GM12864 (cell line): ENCODE results near the gene FBXW12.

Experiments
- DNase-seq: peaks from one replicate; pipeline ENCODE4 v3.0.0-alpha.2; 2011; ENCODE audit warnings: low read depth
- H3K4me3 ChIP-seq: 2 replicates; pipeline ENCODE4 v1.5.1; 2011; ENCODE audit warnings: mild to moderate bottlenecking, low read depth, low read length, control low read depth
- TF ChIP-seq, protein P1 (sequence below): IDR thresholded peaks from 2 replicates; pipeline ENCODE4 v1.5.1; 2011; ENCODE audit warnings: low read depth, mild to moderate bottlenecking, moderate library complexity, low read length, control low read depth, inconsistent platforms; ENCODE audit errors: missing control alignments

Gene FBXW12

DNA sequence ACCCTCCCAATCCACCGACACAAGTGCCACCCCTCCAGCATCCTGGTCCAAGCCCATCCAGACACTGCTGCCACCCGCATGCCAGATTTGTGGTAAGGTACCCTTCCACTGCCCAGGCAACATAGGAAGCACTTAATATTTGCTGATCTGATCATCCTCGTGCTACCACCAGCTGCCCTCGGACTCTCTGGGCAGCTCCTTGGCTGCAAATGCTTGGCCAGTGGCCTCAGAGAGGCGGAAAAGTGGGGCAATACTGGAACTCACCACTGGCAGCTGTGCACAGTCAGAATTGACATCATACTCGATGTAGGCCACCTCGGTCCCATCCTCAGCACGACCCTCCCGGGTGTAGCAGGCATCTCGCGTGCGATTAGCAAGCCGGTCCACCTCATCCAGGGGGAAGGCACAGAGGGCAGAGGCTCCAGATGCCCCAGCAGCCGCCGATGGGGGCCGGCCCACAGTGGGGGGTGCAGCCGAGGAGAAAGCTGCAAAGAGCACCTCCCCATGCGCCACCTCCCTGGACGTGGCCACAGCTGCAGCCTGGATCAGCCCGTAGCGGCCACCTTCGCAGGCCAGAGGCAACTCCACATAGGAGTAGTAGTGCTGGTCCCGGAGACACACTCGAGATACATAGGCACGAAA, 51.3 kb downstream of the FBXW12 start:
- no peak for DNase-seq
- TF ChIP-seq, protein P1, sequence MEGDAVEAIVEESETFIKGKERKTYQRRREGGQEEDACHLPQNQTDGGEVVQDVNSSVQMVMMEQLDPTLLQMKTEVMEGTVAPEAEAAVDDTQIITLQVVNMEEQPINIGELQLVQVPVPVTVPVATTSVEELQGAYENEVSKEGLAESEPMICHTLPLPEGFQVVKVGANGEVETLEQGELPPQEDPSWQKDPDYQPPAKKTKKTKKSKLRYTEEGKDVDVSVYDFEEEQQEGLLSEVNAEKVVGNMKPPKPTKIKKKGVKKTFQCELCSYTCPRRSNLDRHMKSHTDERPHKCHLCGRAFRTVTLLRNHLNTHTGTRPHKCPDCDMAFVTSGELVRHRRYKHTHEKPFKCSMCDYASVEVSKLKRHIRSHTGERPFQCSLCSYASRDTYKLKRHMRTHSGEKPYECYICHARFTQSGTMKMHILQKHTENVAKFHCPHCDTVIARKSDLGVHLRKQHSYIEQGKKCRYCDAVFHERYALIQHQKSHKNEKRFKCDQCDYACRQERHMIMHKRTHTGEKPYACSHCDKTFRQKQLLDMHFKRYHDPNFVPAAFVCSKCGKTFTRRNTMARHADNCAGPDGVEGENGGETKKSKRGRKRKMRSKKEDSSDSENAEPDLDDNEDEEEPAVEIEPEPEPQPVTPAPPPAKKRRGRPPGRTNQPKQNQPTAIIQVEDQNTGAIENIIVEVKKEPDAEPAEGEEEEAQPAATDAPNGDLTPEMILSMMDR = no peak
- H3K4me3 ChIP-seq = no peak overlapping the region

DNA sequence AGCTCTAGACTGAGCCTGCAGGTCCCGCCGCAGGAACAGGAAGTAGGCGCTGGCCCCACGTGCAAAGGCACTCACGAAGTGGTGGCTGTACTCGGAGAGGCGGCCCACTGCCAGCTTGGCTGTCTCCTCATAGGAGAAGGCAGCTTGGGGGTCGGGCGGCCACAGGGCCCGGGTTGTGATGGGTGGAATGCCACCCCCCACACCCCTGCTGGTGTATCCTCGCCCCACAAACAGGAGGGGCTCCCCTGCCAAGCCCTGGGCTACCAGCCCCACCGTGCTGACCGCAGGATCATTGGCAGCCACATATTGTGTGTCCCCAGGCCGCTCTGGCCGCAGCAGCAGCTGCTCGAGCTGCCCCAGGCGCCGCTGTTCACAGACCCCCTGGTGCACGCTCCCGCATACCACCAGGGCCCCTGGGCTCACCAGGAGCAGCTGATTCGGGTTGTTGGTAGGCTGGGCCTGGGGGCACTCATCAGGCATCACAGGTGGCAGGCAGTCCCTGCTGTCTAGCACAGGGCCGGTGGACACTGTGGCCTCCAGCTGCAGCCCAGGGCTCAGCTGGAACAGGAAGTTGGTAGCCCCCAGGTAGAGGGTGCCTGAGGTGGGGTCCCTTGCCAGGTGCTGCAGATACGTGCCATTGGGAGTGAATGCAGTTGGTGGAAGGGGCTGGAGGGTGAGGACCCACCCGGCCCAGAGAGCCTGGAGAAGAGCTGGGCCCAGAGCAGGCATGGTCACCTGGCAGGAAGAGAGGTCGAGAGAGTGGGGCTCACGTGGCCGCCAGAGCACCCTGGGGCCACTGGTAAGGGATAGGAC, 52.1 kb downstream of the FBXW12 start:
- TF ChIP-seq, protein P1 = no peak
- H3K4me3 ChIP-seq = no peak overlapping the region
- DNase-seq = no peak

DNA sequence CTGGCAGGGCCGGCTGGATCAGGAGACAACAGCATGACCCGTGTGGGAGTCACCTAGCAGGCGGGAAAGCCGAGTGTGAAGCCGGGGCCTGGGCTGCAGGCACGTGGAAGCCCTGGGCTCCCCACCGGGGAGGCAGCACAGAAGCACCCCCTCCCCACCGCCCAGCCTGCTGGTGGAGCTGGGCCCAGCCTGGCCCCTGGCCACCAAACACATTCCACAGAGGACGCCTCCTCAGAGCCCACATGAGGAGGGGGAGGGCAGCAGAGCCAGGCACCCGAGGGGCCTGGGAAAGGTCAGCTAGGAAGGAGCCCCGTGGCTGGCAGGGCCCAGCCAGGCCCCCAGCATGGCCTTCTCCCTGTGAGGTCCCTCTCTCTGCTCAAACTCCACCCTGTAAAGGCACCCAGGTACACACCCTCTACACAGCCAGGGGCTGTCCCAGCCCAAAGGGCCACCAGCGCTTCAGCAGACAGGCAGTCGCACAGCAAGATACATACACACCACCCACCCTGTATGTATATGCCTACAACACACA, 53.3 kb downstream of the FBXW12 start:
- DNase-seq = no peak
- TF ChIP-seq, protein P1 = no peak
- H3K4me3 ChIP-seq = no peak overlapping the region

DNA sequence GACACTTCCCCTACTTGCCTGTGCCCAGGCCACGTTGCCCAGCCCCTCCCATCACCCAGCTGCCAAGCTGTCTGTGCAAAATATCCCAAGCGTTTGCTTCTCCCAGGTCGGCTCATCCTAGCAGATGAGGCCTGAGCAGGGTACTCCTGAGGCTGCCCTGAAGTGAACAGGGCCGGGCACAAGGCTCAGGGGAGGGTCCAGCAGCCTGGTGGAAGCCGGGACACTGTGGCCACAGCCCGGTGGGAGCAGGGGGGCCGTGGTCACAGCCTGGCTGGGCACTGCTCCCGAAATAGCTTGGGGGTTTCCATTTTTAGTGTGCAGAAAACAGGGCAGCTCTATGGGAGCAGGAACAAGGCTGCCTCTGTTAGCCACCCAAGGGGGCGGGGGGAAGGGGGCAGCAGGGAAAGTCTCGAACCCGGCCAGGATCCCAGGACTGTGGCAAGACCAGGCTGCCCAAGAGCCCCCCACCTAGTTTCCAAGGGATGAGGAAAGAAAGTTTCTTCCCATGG, 54.4 kb downstream of the FBXW12 start:
- TF ChIP-seq, protein P1 = no peak
- DNase-seq = no peak
- H3K4me3 ChIP-seq = no peak overlapping the region

DNA sequence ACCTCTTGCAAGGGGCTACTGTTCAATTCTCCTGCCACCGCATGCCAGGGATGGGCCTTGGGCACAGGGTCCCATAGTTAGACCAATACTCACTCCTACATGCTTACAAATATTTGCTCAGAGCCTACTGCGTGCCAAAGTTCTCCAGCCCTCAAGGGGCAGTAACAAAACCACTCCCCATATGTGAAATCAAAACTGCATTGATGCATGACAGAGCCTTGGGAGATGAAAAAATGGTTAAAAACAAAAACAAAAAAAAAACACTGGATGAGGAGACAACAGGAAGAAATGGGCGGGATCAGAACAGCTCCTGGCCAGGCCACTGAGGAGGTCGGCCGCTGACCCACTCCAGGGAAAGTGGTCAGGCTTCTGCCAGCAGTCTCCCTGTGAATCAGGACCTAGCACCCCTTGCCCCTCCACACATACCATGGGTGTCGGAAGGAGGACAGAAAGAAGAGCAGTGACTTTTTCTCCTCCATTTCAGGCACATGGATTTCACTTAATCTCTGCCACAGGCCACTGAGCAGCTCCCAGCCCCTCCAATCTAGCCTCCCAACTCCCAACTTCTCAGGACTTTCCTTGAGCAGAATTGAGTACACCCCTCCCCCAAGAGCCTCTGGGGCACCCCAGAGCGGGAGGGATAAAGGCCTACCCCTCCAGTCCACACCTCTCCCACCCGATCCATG, 55.1 kb downstream of the FBXW12 start:
- no peak overlapping the region for H3K4me3 ChIP-seq
- TF ChIP-seq, protein P1 = no peak

DNA sequence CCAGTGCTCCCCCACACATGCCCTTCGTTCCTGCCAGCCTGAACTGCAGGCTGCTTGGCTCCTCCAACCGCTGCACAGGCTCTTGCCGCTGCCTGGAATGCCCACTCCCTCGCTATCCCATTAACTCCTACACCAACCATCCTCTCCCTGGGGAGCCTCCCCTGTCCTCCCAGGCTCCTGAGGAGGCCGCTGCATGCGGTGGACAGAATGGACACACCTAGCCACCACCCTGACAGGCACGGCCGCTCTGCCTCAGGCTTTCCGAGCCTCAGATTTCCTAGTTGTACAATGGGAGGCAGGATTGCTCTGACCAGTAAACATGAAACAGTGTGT, 55.6 kb downstream of the FBXW12 start:
- H3K4me3 ChIP-seq = no peak overlapping the region
- DNase-seq = no peak
- TF ChIP-seq, protein P1 = no peak

More for the DNA sequence above, 55.1 kb downstream of the FBXW12 start:
- no peak for DNase-seq
